Activated T-cell treated with anti-CD3 and anti-CD28 coated beads for 4 hours (primary cell): ENCODE results near the gene ME2.
"Not testable (repeated sequence)": the region's sequence is repeated elsewhere in the genome, so short reads cannot be mapped to it uniquely, and the experiment has no call there.

Source experiments
- DNase-seq: peaks from one replicate; pipeline ENCODE4 v3.0.0-alpha.2; 2020

The ME2 gene

GRCh38 chr18:50928551-50928950 is 49.6 kb downstream of the ME2 start:
- DNase-seq: no peak

- no peak for DNase-seq
These were observed 54.8 kb downstream of the ME2 start for GRCh38 chr18:50933684-50934083.

DNA sequence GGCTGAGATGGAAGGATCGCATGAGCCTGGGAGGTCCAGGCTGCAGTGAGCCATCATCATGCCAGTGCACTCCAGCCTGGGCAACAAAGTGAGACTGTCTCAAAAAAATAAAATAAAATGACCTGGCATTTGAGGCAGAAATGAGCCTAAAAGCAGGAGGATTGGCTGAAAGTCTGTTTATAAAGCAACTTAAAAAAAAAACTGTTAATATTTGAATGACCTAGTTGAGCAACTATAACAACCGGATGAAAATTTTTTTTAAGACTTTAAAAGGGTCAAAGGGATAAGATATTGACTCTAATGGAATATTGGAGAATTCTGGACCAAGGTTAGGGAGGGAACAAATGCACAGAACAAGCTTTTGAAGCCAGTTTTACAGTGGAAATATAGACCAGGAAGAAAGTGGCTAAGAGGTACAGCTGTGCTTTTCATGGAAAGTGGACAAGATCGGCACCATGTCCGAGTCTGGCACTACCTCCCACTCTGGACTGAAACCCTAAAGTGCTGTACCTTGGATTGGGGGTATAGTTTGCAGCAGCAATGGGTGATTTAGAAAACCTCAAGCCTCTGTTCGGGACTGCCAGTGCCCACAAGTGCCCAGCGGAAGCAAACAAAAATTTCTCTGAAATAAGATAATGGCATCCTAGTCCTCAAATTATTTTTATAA is 55.8 kb downstream of the ME2 start:
- no peak for DNase-seq

- DNase-seq: no peak
These were observed 56.7 kb downstream of the ME2 start for GRCh38 chr18:50935493-50936191.

- no peak for DNase-seq
These were observed 58.3 kb downstream of the ME2 start for GRCh38 chr18:50937183-50937582.

DNA sequence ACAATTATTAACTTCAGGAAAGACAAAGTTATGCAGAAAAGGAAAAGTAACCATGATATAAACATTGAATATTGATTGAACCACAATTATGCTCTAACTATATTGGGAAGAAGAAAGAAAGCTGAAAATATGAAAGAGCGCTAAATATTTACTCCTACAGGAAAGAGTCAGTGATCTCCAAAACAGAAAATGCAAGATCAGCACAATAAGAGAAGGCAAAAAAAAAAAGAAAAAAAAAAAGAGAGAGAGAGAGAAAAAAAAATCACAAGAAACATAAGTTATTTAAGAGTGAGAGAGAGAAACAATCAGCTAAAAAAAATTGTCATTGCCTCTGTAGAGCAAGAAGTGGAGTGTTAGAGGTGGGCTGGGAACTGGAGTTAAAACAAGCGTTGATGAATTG is 60.0 kb downstream of the ME2 start:
- DNase-seq: no peak

GRCh38 chr18:50944245-50944932 is 65.5 kb downstream of the ME2 start:
- no peak for DNase-seq

- DNase-seq: not testable (repeated sequence)
These were observed 67.0 kb downstream of the ME2 start for GRCh38 chr18:50945918-50946317.

DNA sequence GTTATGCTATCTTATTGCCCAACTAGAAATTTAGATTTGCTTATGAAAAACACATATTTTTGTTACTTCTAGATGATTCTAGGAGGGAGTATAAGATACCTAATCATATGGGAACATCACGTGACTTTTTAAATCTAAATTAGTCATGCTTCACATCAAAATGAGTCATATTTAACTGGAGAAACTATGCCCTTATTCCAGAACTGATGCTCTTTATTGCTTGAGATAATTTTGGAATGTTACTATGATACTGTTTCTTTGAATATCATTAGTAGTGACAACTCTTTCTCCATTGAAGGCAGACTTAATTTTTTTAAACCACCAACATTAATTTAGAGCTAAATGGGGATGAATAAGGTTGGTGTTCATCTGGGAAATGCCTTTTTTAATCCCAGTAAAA is 69.0 kb downstream of the ME2 start:
- no peak for DNase-seq

DNA sequence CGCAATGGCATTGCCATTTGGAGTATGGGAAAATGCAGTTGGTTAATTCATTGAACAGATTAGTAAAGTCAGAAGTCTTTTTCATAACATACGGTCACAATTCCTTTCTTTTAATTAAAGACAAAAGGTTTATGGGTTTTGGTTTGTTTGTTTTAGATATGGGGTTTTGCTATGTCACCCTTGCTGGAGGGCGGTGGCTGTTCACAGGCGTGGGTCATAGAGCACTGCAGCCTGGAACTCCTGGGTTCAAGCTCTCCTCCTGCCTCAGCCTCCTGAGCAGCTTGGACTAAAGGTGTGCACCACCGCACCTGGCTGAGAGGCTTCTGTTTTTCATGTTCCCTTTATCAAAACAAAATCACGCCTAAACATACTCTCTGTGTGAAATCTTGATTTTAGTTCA is 70.3 kb downstream of the ME2 start:
- DNase-seq: no peak

DNA sequence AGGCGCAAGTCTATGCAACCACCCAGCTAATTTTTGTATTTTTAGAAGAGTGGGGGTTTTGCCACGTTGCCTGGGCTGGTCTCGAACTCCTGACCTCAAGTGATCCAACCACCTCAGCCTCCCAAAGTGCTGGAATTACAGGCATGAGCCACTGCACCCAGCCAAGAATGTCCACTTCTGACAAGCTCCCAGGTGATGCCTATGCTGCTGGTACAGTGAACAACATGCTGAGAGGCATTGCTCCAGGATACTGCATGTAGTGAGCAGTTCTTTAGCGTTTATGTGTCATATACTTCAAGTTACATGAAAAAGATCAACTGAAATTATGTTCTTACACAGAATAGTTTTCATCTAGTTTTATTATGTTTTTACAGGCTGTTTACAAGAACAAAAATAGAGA is 71.7 kb downstream of the ME2 start:
- DNase-seq: no peak

DNA sequence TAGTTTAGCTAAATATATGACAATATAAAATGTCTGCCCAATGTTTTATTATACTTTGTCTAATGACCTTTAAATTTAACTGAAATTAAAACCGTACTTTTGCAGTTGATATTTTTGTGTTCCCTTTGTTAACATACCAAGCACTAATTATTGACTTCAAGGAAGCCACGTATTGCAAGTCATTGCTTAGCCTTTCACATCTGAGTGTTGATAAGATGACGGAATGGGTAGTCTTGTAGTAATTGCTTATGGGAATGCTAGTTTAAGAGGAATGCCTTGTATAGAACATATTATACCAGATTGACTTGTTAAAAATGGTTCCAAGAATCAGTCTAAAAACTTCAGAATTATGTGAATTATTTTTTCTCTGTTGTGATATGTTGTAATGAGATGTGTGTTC is 74.9 kb downstream of the ME2 start:
- DNase-seq: no peak

GRCh38 chr18:50955253-50955652 is 76.3 kb downstream of the ME2 start:
- DNase-seq: no peak

GRCh38 chr18:50956116-50956515 is 77.2 kb downstream of the ME2 start:
- DNase-seq: no peak

DNA sequence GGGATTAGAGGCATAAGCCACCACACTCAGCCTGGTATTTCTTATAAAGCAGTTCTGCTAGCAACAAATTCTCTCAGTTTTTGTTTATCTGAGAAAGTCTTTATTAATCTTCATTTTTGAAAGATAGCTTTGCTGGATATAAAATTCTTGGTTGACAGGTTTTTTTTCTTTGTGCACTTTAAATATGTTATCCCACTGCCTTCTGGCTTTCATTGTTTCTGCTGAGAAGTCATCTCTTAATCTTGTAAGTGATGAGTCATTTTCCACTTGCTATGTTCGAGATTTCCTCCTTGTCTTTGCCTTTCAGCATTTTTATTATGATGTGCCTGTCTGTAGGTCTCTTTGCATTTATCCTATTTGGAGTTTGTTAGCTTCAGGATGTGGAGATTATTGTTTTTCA is 83.1 kb downstream of the ME2 start:
- DNase-seq: no peak

DNA sequence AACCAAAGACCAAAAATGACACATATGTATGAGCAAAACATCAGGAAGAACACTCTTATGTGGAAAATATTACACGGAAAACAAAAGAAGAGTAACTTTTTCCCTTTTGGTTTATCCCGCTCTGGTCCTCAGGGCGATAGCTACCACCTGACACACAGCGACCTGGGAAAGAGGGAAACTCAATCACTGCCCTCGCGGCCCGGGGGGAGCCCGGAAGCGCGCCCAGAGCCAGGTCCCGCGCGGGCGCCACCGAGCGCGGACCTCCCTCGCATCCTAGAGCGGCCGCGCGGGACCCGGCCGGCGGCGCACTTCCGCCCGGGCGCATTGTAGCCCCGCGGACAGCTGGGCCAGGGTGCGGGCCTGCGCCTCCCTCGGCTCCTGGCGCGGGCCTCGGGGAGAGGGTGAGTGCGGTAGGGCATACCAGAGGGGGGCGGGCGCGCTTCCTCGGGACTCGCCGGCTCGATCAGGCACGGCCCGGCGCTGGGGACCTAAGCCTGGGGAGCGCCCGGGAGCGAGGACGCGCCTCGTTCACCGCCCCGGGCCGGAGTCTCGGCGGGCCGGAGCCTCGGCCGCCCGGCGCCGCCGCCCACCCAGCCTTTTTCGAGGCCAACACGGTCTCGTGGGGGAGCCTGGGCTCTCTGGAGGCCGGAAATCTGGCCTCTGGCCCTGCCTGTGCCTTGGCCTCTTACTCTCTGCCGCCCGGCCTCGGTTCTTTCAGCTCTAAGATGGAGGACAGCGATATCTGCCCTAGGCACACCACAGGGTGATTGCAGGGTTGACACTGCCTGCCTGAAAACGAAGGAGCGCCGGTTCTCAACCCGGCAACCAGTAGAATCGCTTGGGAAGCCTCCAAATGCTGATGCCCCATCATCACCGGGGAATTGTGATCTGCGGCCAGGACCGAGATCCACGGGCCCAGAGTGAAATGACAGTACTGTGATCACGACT is 89.1 kb downstream of the ME2 start, which contains the start of gene ELAC1:
TSS of gene ELAC1 (plus strand) at position 327 of the 948 bp plus-strand sequence. CDS start 6,365 bp downstream, outside the sequence.
- DNase-seq: peak; percentile 34

DNA sequence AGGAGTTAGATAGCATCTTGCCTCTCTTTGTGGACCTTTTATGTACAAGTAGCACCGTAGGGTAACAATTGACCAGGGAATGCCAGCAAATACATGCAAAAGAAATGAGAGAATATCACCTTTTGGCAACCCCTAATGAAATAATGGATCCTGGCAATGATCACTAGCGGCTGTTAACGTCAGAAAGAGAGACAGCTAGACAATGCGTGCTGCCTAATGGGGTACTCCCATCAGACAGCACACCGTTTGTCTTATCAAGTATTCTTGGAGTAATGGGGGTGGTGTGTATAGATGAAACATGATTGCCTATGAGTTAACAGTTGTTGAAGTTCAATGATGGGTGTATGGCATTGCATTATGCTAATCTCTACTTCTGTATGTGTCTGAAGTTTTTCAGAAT is 90.5 kb downstream of the ME2 start:
- no peak for DNase-seq

GRCh38 chr18:50970006-50970405 is 91.1 kb downstream of the ME2 start:
- DNase-seq: no peak

DNA sequence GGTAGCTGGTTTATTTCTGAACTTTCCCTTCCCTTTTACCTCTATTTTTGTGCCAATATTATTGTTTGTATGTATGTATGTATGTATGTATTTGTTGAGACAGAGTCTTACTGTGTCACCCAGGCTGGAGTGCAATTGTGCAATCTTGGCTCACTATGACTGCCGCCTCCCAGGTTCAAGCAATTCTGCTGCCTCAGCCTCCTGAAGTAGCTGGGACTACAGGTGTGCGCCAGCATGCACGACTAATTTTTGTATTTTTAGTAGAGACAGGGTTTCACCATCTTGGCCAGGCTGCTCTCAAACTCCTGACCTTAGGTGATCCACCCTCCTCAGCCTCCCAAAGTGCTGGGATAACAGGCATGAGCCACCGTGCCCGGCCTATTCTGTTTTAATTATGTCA is 93.5 kb downstream of the ME2 start:
- not testable (repeated sequence) for DNase-seq

DNA sequence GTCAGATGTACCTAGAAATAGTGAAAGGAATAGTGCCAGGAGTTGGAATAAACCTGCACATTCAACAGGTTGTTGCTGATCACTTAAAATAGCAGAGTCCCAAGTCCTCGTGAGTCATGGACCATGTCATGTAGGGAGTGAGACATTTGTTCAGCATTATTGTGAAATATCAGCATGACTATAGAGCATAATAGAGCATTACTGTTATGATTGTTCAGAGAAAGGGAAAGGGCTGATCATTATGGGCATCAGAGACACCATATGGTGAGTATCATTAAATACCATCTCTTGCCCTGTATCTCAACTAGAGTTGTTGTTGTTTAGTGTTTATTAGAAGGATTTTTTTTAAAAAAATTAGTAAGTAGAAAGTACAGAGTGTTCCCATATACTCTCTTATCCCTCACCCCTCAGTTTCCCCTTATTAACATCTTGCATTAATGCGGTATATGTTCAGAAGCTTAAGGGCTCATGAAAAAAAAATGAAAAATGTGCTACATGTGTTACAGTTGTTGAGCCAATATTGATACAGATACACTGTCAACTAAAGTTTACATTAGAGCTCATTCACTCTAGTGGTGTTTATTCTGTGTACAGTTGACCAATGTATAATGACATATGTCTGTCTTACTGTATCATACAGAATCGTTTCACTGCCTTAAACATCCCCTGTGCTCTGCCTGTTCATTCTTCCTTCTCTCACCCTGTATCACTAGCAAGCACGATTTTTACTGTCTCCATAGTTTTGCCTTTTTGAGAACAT is 94.6 kb downstream of the ME2 start:
- DNase-seq: no peak

GRCh38 chr18:50977037-50977760 is 98.3 kb downstream of the ME2 start:
- no peak for DNase-seq
